NT2/D1 (cell line): ENCODE measurements around the gene FCER2.

Experiments
- SUZ12 ChIP-seq: IDR thresholded peaks from 2 replicates; pipeline ENCODE4 v1.6.1; 2011; ENCODE audit not compliant: insufficient read length, insufficient read depth; ENCODE audit errors: extremely low read depth
- ZNF274 ChIP-seq: IDR thresholded peaks from 2 replicates; pipeline ENCODE4 v1.6.1; 2011; ENCODE audit warnings: mild to moderate bottlenecking, low read depth, low read length

- TF ChIP-seq SUZ12 (no peak), ZNF274 (no peak)
Observed at GRCh38 chr19:7737215-7737614, 35.3 kb upstream of the FCER2 start.
